Duodenal mucosa (tissue), 2 donors: ENCODE results near the gene STON2.

ENCODE experiments used
- H3K27ac ChIP-seq: one replicate; pipeline ENCODE4 v1.7.0; 2013; ENCODE audit warnings: low read depth, low read length
- H3K27me3 ChIP-seq, 2 donors: one replicate each; pipeline ENCODE4 v1.7.0; 2013; ENCODE audit warnings: low read length in 2 of 2, control low read depth in 1 of 2; ENCODE audit not compliant: insufficient read depth in 2 of 2, control insufficient read depth in 1 of 2
- H3K36me3 ChIP-seq, 2 donors: one replicate each; pipeline ENCODE4 v1.7.0; 2013; ENCODE audit warnings: low read length in 2 of 2, control low read depth in 1 of 2; ENCODE audit not compliant: insufficient read depth in 2 of 2, control insufficient read depth in 1 of 2
- H3K4me1 ChIP-seq, 2 donors: one replicate each; pipeline ENCODE4 v1.7.0; 2013; ENCODE audit warnings: low read length in 2 of 2, control low read depth in 1 of 2; ENCODE audit not compliant: insufficient read depth in 2 of 2, control insufficient read depth in 1 of 2
- H3K4me3 ChIP-seq, 2 donors: one replicate each; pipeline ENCODE4 v1.7.0; 2013; ENCODE audit warnings: low read length in 2 of 2, low read depth in 1 of 2
- H3K9ac ChIP-seq, 2 donors: one replicate each; pipeline ENCODE4 v1.7.0; 2013; ENCODE audit warnings: low read length in 2 of 2, low read depth in 1 of 2
- H3K9me3 ChIP-seq, 2 donors: one replicate each; pipeline ENCODE4 v1.7.0; 2013; ENCODE audit warnings: low read length in 2 of 2, control low read depth in 1 of 2; ENCODE audit not compliant: control insufficient read depth in 1 of 2

The STON2 gene

DNA sequence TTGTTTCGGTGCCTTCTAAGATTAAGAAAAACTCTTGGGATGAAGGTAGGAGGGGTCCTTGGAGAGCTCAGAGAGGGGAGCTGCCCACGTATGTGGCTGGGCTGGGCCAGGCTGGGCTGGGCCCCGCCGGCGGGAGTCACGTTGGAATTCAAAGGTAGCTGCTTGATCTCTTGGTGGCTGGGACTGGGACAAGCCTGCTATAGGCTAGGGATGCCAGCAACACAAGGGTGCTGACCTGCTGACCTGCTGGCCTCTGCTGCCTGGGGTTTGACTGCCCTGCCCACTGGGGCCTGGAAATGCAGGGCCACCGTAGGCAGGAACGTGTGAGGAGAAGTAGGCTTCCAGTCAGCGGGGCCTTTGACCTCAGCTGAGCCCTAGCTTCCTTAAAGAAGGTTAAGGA lies 126.6 kb downstream of the STON2 start:
- no peaks in the 10 kb centered on the region for H3K27me3 ChIP-seq
- no peak overlapping the region for H3K27ac ChIP-seq
- H3K36me3 ChIP-seq, result no peaks in the 10 kb centered on the region
- peaks cover 0 to 3% of the 10 kb centered on the region in 2 donors for H3K4me1 ChIP-seq
- H3K9ac ChIP-seq, result no peak overlapping the region
- no peak overlapping the region for H3K4me3 ChIP-seq
- no peaks in the 10 kb centered on the region for H3K9me3 ChIP-seq

GRCh38 chr14:81272317-81272716 lies 127.8 kb downstream of the STON2 start:
- Histone ChIP-seq H3K4me3 (no peak overlapping the region), H3K27me3 (no peaks in the 10 kb centered on the region), H3K9me3 (no peaks in the 10 kb centered on the region), H3K27ac (no peak overlapping the region), H3K4me1 (peaks cover 0 to 3% of the 10 kb centered on the region in 2 donors), H3K9ac (no peak overlapping the region), H3K36me3 (no peaks in the 10 kb centered on the region)

- Histone ChIP-seq H3K36me3 (no peaks in the 10 kb centered on the region), H3K9ac (no peak overlapping the region), H3K9me3 (no peaks in the 10 kb centered on the region), H3K27ac (no peak overlapping the region), H3K27me3 (no peaks in the 10 kb centered on the region), H3K4me3 (no peak overlapping the region), H3K4me1 (peaks cover 0 to 3% of the 10 kb centered on the region in 2 donors)
Observed at GRCh38 chr14:81269979-81270375, 130.1 kb downstream of the STON2 start.

DNA sequence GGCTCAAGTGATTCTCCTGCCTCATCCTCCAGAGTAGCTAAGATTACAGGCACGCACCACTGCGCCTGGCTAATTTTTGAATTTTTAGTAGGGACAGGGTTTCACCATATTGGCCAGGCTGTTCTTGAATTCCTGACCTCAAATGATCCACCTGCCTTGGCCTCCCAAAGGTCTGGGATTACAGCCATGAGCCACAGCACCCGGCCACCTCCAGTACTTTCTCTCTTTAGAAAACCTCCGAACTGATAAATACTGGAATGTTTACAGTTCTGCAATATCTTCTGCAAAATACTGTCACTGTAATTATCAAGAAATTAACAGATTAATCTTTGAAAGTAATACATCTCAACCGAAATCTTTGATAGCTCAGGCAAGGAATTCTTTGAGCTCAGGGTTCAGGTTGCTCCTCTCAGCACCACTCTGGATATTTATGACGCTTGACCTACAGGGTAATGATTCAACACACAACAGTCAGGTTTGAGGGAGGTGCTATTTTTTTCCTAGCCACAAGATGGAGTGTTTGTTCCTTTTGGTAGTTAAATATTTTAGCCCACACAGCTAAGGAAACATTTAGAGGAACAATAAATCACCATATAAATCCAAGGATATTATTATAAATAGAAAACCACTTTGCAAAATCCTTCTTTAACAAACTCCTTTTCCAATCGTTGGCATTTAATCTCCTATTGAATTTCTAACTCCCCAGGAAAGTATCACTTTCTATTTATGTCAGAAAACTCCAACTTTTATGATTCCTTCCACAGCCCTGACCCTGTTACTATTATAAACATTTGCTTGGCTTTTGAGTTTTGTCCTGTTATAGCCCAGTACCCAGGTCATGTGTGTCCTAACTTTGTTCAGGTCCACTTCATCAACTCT lies 130.8 kb downstream of the STON2 start:
- H3K27ac ChIP-seq, result no peak overlapping the region
- H3K27me3 ChIP-seq, result no peaks in the 10 kb centered on the region
- no peak overlapping the region for H3K9ac ChIP-seq
- H3K4me3 ChIP-seq, result no peak overlapping the region
- H3K9me3 ChIP-seq, result no peaks in the 10 kb centered on the region
- no peaks in the 10 kb centered on the region for H3K36me3 ChIP-seq
- peaks cover 0 to 3% of the 10 kb centered on the region in 2 donors for H3K4me1 ChIP-seq

DNA sequence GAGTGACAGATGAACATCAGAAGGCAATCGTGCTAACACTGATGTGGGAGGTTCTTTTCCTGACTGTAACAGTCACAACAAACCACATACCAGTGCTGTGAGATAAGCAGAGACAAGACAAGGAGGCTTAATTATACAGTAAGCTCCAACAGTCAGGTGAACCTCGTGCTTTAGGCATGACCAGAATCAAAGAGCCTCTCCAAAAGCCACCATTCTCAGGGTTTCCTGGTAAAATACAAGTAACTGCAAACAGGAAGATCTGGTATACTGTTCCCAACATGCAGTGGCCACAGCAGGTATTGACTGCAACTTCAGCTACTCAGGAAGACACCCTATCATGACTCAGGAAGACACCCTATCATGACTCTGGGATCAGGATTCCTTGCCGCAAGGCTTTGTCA lies 132.1 kb downstream of the STON2 start:
- no peak overlapping the region for H3K27ac ChIP-seq
- H3K4me1 ChIP-seq, result peaks cover 0 to 3% of the 10 kb centered on the region in 2 donors
- no peaks in the 10 kb centered on the region for H3K27me3 ChIP-seq
- H3K36me3 ChIP-seq, result no peaks in the 10 kb centered on the region
- no peaks in the 10 kb centered on the region for H3K9me3 ChIP-seq
- H3K4me3 ChIP-seq, result no peak overlapping the region
- no peak overlapping the region for H3K9ac ChIP-seq

DNA sequence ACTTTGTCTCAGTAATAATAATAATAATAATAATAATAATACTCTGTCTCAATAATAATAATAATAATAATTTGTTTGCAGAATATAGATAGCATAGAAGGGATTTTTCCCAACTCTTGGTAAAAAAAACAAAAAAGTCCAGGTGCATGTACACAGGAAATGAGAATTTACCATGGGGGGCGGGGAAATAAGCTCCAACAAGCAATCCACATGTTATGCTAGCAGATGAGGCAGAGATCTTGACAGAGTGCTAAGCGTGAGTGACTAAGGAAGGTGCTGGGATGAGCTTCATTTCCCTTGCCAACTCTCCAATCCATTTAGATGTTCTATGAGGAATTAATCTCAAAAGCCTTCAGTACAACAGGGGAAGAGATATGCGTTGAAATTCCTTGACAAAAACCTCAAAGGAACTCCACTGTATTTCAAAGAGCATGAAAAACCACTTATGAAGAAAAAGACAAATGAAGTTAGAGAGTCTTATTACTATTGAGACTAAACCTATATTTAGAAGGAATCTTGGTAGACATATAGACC lies 134.4 kb downstream of the STON2 start:
- Histone ChIP-seq H3K27ac (no peak overlapping the region), H3K36me3 (no peaks in the 10 kb centered on the region), H3K4me3 (no peak overlapping the region), H3K27me3 (no peaks in the 10 kb centered on the region), H3K9ac (no peak overlapping the region), H3K9me3 (no peaks in the 10 kb centered on the region), H3K4me1 (peaks cover 0 to 3% of the 10 kb centered on the region in 2 donors)

DNA sequence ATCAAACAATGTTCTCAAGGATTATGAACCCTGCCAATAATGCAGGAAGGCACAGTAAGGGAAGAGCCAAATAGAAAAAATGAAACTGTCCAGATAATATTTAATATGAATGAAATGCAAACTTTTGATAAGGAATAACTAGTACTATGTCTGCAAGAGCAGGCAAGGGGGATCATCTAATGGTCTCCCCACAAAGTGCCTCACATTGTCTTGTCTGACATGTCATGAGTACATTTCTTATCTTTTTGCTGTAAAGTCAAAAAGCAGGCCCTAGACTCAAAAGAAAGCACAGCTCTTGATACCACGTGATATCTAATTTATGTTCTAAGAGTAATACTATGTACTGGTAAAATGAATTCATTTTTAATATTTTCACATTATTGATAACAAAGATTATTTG lies 135.5 kb downstream of the STON2 start:
- H3K27ac ChIP-seq, result no peak overlapping the region
- peaks cover 0 to 3% of the 10 kb centered on the region in 2 donors for H3K4me1 ChIP-seq
- no peaks in the 10 kb centered on the region for H3K9me3 ChIP-seq
- H3K27me3 ChIP-seq, result no peaks in the 10 kb centered on the region
- H3K9ac ChIP-seq, result no peak overlapping the region
- no peak overlapping the region for H3K4me3 ChIP-seq
- no peaks in the 10 kb centered on the region for H3K36me3 ChIP-seq

DNA sequence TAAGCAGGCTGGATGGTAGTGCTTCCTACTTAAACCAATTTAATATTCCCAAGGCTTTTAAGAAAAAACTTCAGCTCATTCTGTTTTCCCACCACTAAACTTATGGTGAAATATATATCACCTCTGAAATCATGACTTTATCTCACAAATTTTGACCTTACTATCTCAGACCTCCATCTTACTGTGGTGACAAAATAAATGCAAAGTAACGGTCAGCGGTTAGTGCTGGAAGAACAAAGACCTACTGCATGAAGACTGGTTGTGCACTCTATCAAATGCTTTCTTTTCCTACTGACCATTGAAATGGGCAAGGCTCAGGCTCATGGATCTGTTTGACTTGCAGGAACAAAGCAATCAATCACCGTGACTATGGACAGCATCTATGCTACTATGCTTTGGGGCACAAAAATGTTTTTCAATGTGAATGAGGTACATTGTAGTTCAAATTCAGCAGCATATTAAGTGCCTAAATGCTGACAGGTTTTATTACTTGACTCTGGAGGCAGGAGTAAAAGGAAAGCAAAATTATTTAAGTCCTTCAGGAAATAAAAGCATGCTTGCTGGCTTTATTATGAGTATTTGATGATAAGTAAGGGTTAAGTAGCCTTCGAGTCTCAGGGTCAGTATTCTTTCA lies 136.2 kb downstream of the STON2 start:
- H3K4me1 ChIP-seq, result no peaks in the 10 kb centered on the region
- H3K27me3 ChIP-seq, result no peaks in the 10 kb centered on the region
- H3K9me3 ChIP-seq, result no peaks in the 10 kb centered on the region
- no peak overlapping the region for H3K4me3 ChIP-seq
- H3K36me3 ChIP-seq, result no peaks in the 10 kb centered on the region
- H3K27ac ChIP-seq, result no peak overlapping the region
- no peak overlapping the region for H3K9ac ChIP-seq

- H3K9me3 ChIP-seq, result no peaks in the 10 kb centered on the region
- no peaks in the 10 kb centered on the region for H3K36me3 ChIP-seq
- H3K27ac ChIP-seq, result no peak overlapping the region
- H3K27me3 ChIP-seq, result no peaks in the 10 kb centered on the region
- H3K4me3 ChIP-seq, result no peak overlapping the region
- no peaks in the 10 kb centered on the region for H3K4me1 ChIP-seq
- H3K9ac ChIP-seq, result no peak overlapping the region
Observed at GRCh38 chr14:81261176-81261575, 138.9 kb downstream of the STON2 start.

- Histone ChIP-seq H3K9me3 (no peaks in the 10 kb centered on the region), H3K36me3 (no peaks in the 10 kb centered on the region), H3K27me3 (no peaks in the 10 kb centered on the region), H3K4me3 (no peak overlapping the region), H3K4me1 (no peaks in the 10 kb centered on the region), H3K9ac (no peak overlapping the region), H3K27ac (no peak overlapping the region)
Observed at GRCh38 chr14:81260732-81261131, 139.4 kb downstream of the STON2 start.
